Urothelium cell line (cell line): Measurements from ENCODE around the gene TBC1D25.
A peak's percentile ranks its signal among the peaks of the same experiment; 100 is the strongest.

Experiments used
- DNase-seq: peaks from one replicate; pipeline ENCODE4 v3.0.0; 2011; ENCODE audit warnings: low spot score, mixed read lengths
- FAIRE-seq: peaks from 2 replicates; lab custom pipeline; 2011; peaks lifted over from hg19 to GRCh38; lab: Jason Lieb, UNC

The TBC1D25 gene

GRCh38 chrX:48539345-48540027, at the start of gene TBC1D25:
Gene TBC1D25 (plus strand): TSS chrX:48539714. CDS start chrX:48539798, 84 bp downstream.
- FAIRE-seq, result no peak
- DNase-seq, result peak; percentile 92

- no peak for DNase-seq
These were observed 49.6 kb upstream of the TBC1D25 start for GRCh38 chrX:48489892-48490291.

GRCh38 chrX:48490661-48491060, 48.9 kb upstream of the TBC1D25 start:
- no peak for DNase-seq
- FAIRE-seq, result no peak

More at GRCh38 chrX:48489892-48490291, 49.6 kb upstream of the TBC1D25 start:
- FAIRE-seq, result no peak

- FAIRE-seq, result no peak
- no peak for DNase-seq
These were observed 47.7 kb upstream of the TBC1D25 start for GRCh38 chrX:48491809-48492208.

GRCh38 chrX:48492293-48492910, 47.1 kb upstream of the TBC1D25 start:
- DNase-seq (peak; percentile 39), FAIRE-seq (no peak)

- no peak for DNase-seq
These were observed 45.6 kb upstream of the TBC1D25 start for GRCh38 chrX:48493890-48494364.

GRCh38 chrX:48496660-48497059, 42.9 kb upstream of the TBC1D25 start:
- DNase-seq, result no peak

More at GRCh38 chrX:48493890-48494364, 45.6 kb upstream of the TBC1D25 start:
- no peak for FAIRE-seq

GRCh38 chrX:48497871-48498270, 41.6 kb upstream of the TBC1D25 start:
- DNase-seq (no peak), FAIRE-seq (no peak)

More at GRCh38 chrX:48496660-48497059, 42.9 kb upstream of the TBC1D25 start:
- FAIRE-seq, result no peak

GRCh38 chrX:48498374-48498809, 41.1 kb upstream of the TBC1D25 start:
- FAIRE-seq, result peak; percentile 55
- DNase-seq, result peak; percentile 77

GRCh38 chrX:48504261-48504660, 35.3 kb upstream of the TBC1D25 start:
- no peak for DNase-seq
- no peak for FAIRE-seq

GRCh38 chrX:48505481-48505880, 34.0 kb upstream of the TBC1D25 start:
- FAIRE-seq (no peak), DNase-seq (no peak)

- no peak for FAIRE-seq
- DNase-seq, result no peak
These were observed 32.3 kb upstream of the TBC1D25 start for GRCh38 chrX:48507246-48507645.

- FAIRE-seq (no peak), DNase-seq (peak; percentile 88)
These were observed 30.9 kb upstream of the TBC1D25 start, which contains the start of gene PORCN for GRCh38 chrX:48508400-48509244. Gene PORCN (plus strand): TSS chrX:48508992. CDS start chrX:48509821, 829 bp downstream.

GRCh38 chrX:48509245-48509590, 30.3 kb upstream of the TBC1D25 start:
- FAIRE-seq (no peak), DNase-seq (no peak)

- FAIRE-seq (no peak), DNase-seq (no peak)
These were observed 29.9 kb upstream of the TBC1D25 start for GRCh38 chrX:48509619-48510018.

GRCh38 chrX:48511560-48511959, 28.0 kb upstream of the TBC1D25 start:
- no peak for FAIRE-seq
- peak; percentile 23 for DNase-seq

- no peak for DNase-seq
- no peak for FAIRE-seq
These were observed 27.1 kb upstream of the TBC1D25 start for GRCh38 chrX:48512371-48512935.

GRCh38 chrX:48513670-48514069, 25.8 kb upstream of the TBC1D25 start:
- FAIRE-seq (no peak), DNase-seq (no peak)

- FAIRE-seq (no peak), DNase-seq (no peak)
These were observed 25.2 kb upstream of the TBC1D25 start for GRCh38 chrX:48514126-48514806.

- FAIRE-seq (no peak), DNase-seq (no peak)
These were observed 24.6 kb upstream of the TBC1D25 start for GRCh38 chrX:48514868-48515460.
